Measurements from ENCODE around the gene CXCL5. TPM values are rescaled to one million over a fixed set of nuclear protein-coding genes. Genes with fewer than 3 reads are reported as not detected.
"Not testable (repeated sequence)": the region's sequence is repeated elsewhere in the genome, so short reads cannot be mapped to it uniquely, and the experiment has no call there.

CXCL5 gene
- total RNA-seq, 2 donors from 2014 or later = not detected

GRCh38 chr4:73950376-73950920 lies 48.0 kb downstream of the CXCL5 start:
- not testable (repeated sequence) for DNase-seq (ENCODE audit: low spot score in 2 of 2); H3K27ac Mint-ChIP-seq; H3K36me3 Mint-ChIP-seq; ATAC-seq
- peaks cover 11 to 12% of the 10 kb centered on the region in 2 donors for H3K9me3 Mint-ChIP-seq

- no peak for ATAC-seq
- H3K36me3 Mint-ChIP-seq = peaks cover 7 to 12% of the 10 kb centered on the region in 2 donors
- peaks cover 5 to 6% of the 10 kb centered on the region in 2 donors for H3K9me3 Mint-ChIP-seq
Observed at GRCh38 chr4:73948990-73949706, 49.3 kb downstream of the CXCL5 start.

GRCh38 chr4:73948291-73948690 lies 50.2 kb downstream of the CXCL5 start:
- ATAC-seq (no peak), DNase-seq (ENCODE audit: low spot score in 2 of 2) (no peak)
- H3K27ac Mint-ChIP-seq = no peak overlapping the region
- peaks cover 7 to 12% of the 10 kb centered on the region in 2 donors for H3K36me3 Mint-ChIP-seq
- H3K9me3 Mint-ChIP-seq = peaks cover 5 to 6% of the 10 kb centered on the region in 2 donors

More at GRCh38 chr4:73948990-73949706, 49.3 kb downstream of the CXCL5 start:
- no peak overlapping the region for H3K27ac Mint-ChIP-seq
- no peak for DNase-seq (ENCODE audit: low spot score in 2 of 2)

- Mint-ChIP-seq H3K27ac (no peak overlapping the region), H3K9me3 (peaks cover 0 to 6% of the 10 kb centered on the region in 2 donors), H3K36me3 (peaks cover 7 to 12% of the 10 kb centered on the region in 2 donors)
- ATAC-seq = no peak
- no peak for DNase-seq (ENCODE audit: low spot score in 2 of 2)
Observed at GRCh38 chr4:73947239-73947985, 51.1 kb downstream of the CXCL5 start.

GRCh38 chr4:73945674-73946449 lies 52.6 kb downstream of the CXCL5 start:
- no peak overlapping the region for H3K27ac Mint-ChIP-seq
- peaks cover 7 to 12% of the 10 kb centered on the region in 2 donors for H3K36me3 Mint-ChIP-seq
- ATAC-seq (no peak), DNase-seq (ENCODE audit: low spot score in 2 of 2) (no peak)
- peaks cover 0 to 6% of the 10 kb centered on the region in 2 donors for H3K9me3 Mint-ChIP-seq

Other genes with a start within 250 kb of the CXCL5 start
- not detected for gene CXCL6, start 162.0 kb downstream of the CXCL5 start, total RNA-seq
- gene PF4V1, start 145.4 kb downstream of the CXCL5 start, total RNA-seq = not detected
- gene CXCL1, start 129.3 kb downstream of the CXCL5 start, total RNA-seq = not detected
- gene PF4, start 16.6 kb downstream of the CXCL5 start, total RNA-seq = not detected
- not detected for gene PPBP, start 10.5 kb downstream of the CXCL5 start, total RNA-seq
- gene CXCL3, start 40.0 kb upstream of the CXCL5 start, total RNA-seq = not detected
- gene CXCL2, start 100.5 kb upstream of the CXCL5 start, total RNA-seq = not detected
- 1 to 10 TPM; 7.3 to 7.6 TPM for gene MTHFD2L, start 159.4 kb upstream of the CXCL5 start, total RNA-seq